ENCODE measurements around the gene GPR162.

GRCh38 chr12:6855322-6855721 is 33.7 kb downstream of the GPR162 start:
- no peak for TF ChIP-seq CTCF (conservative IDR thresholded peaks at IDR 0.05)
- TF ChIP-seq EZH2 (IDR thresholded peaks at IDR 0.05; ENCODE audit: low read depth) = no peak

Measured in PC-9 (cell line).